Cardiac muscle cell (in vitro differentiated cells and primary cell): Measurements from ENCODE around the gene ALOX5. TPM values are rescaled to one million over a fixed set of nuclear protein-coding genes. Genes with fewer than 3 reads are reported as not detected.
"Not testable (repeated sequence)": the region's sequence is repeated elsewhere in the genome, so short reads cannot be mapped to it uniquely, and the experiment has no call there.

Experiments
- DNase-seq, 2 donors: peaks; one replicate each; pipeline versions ENCODE4 v3.0.0 to v3.0.0-alpha.2; 2010 to 2017; ENCODE audit warnings: low read depth in 1 of 2, low spot score in 1 of 2
- H3K27ac ChIP-seq: fragments of 200-600 bp; sonication (generic); 2 replicates; pipeline ENCODE4 v1.5.1; 2016
- H3K27me3 ChIP-seq: fragments of 200-600 bp; sonication (generic); 2 replicates; pipeline ENCODE4 v1.6.0; 2016; ENCODE audit warnings: control low read depth
- H3K36me3 ChIP-seq: fragments of 200-600 bp; sonication (generic); 2 replicates; pipeline ENCODE4 v1.5.1; 2016; ENCODE audit warnings: control low read depth
- H3K4me1 ChIP-seq: fragments of 200-600 bp; sonication (generic); 2 replicates; pipeline ENCODE4 v1.8.1; 2017; ENCODE audit warnings: low read depth, mild to moderate bottlenecking, mixed run types
- H3K4me3 ChIP-seq: fragments of 200-600 bp; sonication (generic); 2 replicates; pipeline ENCODE4 v1.5.1; 2016; ENCODE audit warnings: mild to moderate bottlenecking
- H3K9me3 ChIP-seq: fragments of 200-600 bp; sonication (generic); 2 replicates; pipeline ENCODE4 v1.5.1; 2017; ENCODE audit warnings: low read depth, mild to moderate bottlenecking, control low read depth
- polyA plus RNA-seq: library from polyadenylated mRNA; unstranded; fragments of >200 nt; fragmentation: Nextera tagmentation; extraction: Ambion mirVana; gene quantifications from 2 replicates; pipeline ENCODE4 v1.2.1, GENCODE V29; 2016
- total RNA-seq: library from RNA; depleted of rRNA; stranded (reverse); fragments of >200 nt; gene quantifications from 2 replicates; pipeline ENCODE4 v1.2.3, GENCODE V29; 2016
- TF ChIP-seq, protein P1 (sequence below): IDR thresholded peaks from 2 replicates; pipeline ENCODE4 v1.5.1; 2012; ENCODE audit warnings: low read depth, mild to moderate bottlenecking, low read length

Gene ALOX5
- total and polyA plus RNA-seq, 2 experiments from 2014 or later: 0.06 to 0.48 TPM

- Histone ChIP-seq H3K27ac (no peak overlapping the region), H3K27me3 (no peaks in the 10 kb centered on the region), H3K36me3 (no peaks in the 10 kb centered on the region), H3K9me3 (no peaks in the 10 kb centered on the region), H3K4me1 (peaks cover 10% of the 10 kb centered on the region), H3K4me3 (no peak overlapping the region)
- DNase-seq: no peak
- TF ChIP-seq, protein P1, sequence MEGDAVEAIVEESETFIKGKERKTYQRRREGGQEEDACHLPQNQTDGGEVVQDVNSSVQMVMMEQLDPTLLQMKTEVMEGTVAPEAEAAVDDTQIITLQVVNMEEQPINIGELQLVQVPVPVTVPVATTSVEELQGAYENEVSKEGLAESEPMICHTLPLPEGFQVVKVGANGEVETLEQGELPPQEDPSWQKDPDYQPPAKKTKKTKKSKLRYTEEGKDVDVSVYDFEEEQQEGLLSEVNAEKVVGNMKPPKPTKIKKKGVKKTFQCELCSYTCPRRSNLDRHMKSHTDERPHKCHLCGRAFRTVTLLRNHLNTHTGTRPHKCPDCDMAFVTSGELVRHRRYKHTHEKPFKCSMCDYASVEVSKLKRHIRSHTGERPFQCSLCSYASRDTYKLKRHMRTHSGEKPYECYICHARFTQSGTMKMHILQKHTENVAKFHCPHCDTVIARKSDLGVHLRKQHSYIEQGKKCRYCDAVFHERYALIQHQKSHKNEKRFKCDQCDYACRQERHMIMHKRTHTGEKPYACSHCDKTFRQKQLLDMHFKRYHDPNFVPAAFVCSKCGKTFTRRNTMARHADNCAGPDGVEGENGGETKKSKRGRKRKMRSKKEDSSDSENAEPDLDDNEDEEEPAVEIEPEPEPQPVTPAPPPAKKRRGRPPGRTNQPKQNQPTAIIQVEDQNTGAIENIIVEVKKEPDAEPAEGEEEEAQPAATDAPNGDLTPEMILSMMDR: no peak
These were observed 97.0 kb downstream of the ALOX5 start for GRCh38 chr10:45471059-45471458.

DNA sequence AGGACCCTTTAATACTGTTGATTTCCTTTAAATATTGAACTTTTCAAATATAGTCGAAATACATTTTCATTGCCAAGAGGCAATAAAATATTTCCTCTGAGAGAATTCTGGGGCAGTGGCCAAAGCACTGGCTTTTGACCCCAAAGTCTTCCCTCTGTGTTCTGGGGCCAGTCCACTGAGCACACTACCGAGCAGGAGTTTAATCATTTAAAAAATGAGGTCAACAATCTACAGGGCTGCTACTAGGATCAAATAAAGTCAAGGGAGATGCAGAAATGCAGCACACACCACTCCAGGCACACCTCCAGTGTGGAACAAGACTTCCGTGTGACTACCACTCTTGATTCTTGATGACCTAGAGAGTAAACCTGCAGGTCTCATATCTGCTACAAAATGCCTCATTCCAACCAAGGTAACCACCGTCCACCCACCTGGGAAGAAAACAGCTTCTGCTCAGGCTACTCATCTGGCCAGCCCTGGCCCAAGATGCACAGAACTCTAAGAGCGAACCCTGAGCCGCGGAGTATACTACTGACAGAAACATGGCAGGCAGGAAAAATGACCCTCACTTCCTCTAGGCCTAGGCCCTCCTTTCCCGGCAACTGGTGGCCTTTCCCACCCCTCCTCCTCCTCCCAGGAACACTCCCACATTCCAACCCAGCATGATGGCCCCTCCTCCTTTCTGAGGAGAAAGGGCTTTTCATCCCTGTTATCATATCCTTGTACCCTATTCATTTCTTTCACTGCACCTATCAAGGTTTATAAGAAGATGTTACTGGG, 97.7 kb downstream of the ALOX5 start:
- peak in 1 of 2 donors; percentile 5 for DNase-seq
- Histone ChIP-seq H3K4me1 (peaks cover 10% of the 10 kb centered on the region), H3K9me3 (no peaks in the 10 kb centered on the region), H3K4me3 (no peak overlapping the region), H3K27me3 (no peaks in the 10 kb centered on the region), H3K27ac (no peak overlapping the region), H3K36me3 (no peaks in the 10 kb centered on the region)
- TF ChIP-seq, protein P1: no peak

DNA sequence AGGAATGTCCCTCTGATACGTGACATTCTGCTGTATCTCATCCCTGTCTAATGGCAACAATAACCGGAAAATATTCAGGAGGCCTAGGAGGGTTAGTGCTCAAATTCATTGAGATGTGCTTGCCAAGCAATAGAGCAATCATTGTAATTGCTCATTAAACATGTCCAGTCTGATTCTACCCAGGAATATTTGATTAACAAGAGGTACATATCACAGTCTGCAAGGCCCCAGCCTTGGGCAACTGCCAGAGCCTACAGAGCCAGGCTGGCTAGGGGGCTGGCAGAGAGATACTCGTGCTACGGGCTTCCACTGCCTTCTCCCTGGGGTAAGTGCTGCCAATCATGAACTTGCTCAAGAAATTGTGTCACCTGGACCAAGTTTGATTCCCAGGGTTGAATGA, 99.1 kb downstream of the ALOX5 start:
- Histone ChIP-seq H3K36me3 (no peaks in the 10 kb centered on the region), H3K27me3 (no peaks in the 10 kb centered on the region), H3K4me1 (peaks cover 10% of the 10 kb centered on the region), H3K27ac (no peak overlapping the region), H3K9me3 (no peaks in the 10 kb centered on the region), H3K4me3 (no peak overlapping the region)
- DNase-seq: no peak
- TF ChIP-seq, protein P1: no peak

- Histone ChIP-seq H3K4me1 (no peaks in the 10 kb centered on the region), H3K4me3 (no peak overlapping the region), H3K27me3 (no peaks in the 10 kb centered on the region), H3K9me3 (no peaks in the 10 kb centered on the region), H3K27ac (no peak overlapping the region), H3K36me3 (no peaks in the 10 kb centered on the region)
- DNase-seq: no peak
- TF ChIP-seq, protein P1: no peak
These were observed 102.5 kb downstream of the ALOX5 start for GRCh38 chr10:45476559-45476958.

DNA sequence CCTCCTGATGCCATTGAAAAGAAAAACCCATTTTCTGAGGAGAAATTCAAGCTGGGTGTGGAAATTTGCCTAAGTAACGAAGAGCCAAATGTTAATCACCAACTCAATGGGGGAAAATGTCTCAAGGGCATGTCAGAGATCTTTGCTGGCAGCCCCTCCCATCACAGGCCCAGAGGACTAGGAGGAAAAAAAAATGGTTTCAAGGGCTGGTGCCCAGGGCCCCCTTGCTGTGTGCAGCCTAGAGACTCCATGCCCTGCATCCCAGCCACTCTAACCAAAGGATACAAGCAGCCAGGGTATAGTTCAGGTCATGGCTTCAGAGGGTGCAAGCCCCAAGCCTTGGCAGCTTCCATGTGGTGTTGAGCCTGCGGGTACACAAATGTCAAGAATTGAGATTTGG, 106.3 kb downstream of the ALOX5 start:
- H3K27ac ChIP-seq: no peak overlapping the region
- H3K27me3 ChIP-seq: no peaks in the 10 kb centered on the region
- no peak overlapping the region for H3K4me3 ChIP-seq
- no peaks in the 10 kb centered on the region for H3K4me1 ChIP-seq
- H3K36me3 ChIP-seq: no peaks in the 10 kb centered on the region
- no peak for DNase-seq
- TF ChIP-seq, protein P1: no peak
- H3K9me3 ChIP-seq: no peaks in the 10 kb centered on the region

- H3K9me3 ChIP-seq, H3K4me1 ChIP-seq, H3K27ac ChIP-seq, H3K27me3 ChIP-seq, H3K4me3 ChIP-seq, H3K36me3 ChIP-seq, DNase-seq: not testable (repeated sequence)
These were observed 107.1 kb downstream of the ALOX5 start for GRCh38 chr10:45481100-45481499.
